Panc1 (cell line): Measurements from ENCODE around the gene EPHX1. TPM values are rescaled to one million over a fixed set of nuclear protein-coding genes. Genes with fewer than 3 reads are reported as not detected.

Source experiments
- ATAC-seq: fragments of 200-7000 bp; cut with Tn5 transposase; 2 replicates; pipeline ENCODE4 v1.9.1; 2020; ENCODE audit warnings: mild to moderate bottlenecking, moderate library complexity
- BruUV-seq: library from RNA; stranded (reverse); fragments of 400-500 nt; replicated peaks from 2 replicates; lab custom pipeline; 2021; lab: Mats Ljungman, UMichigan
- CTCF ChIA-PET: fragments of 300-600 bp; sonication (Branson Sonifier 250); formaldehyde crosslinking; loops from one replicate; lab custom pipeline; 2022; ENCODE audit warnings: antibody characterized with exemption; lab: Charles Lee
- POLR2A ChIA-PET: fragments of 300-600 bp; sonication (Branson Sonifier 250); formaldehyde crosslinking; loops from one replicate; lab custom pipeline; 2022; ENCODE audit warnings: antibody characterized with exemption; lab: Charles Lee
- DNase-seq: peaks from one replicate; pipeline ENCODE4 v3.0.0-alpha.2; 2010; ENCODE audit warnings: low read depth, low spot score
- H3K27ac ChIP-seq: 2 replicates; pipeline ENCODE4 v1.5.1; 2011; ENCODE audit warnings: mild to moderate bottlenecking, low read length, inconsistent platforms
- H3K27me3 ChIP-seq: fragments of 200-500 bp; sonication (Bioruptor generic); 2 replicates; pipeline ENCODE4 v1.6.0; 2014; ENCODE audit warnings: low read length, inconsistent platforms; ENCODE audit not compliant: control insufficient read depth, insufficient read depth
- H3K36me3 ChIP-seq: fragments of 200-500 bp; sonication (Bioruptor generic); 2 replicates; pipeline ENCODE4 v1.5.1; 2014; ENCODE audit warnings: inconsistent platforms, mild to moderate bottlenecking, low read length, moderate library complexity; ENCODE audit not compliant: control insufficient read depth, insufficient read depth
- H3K4me1 ChIP-seq: 2 replicates; pipeline ENCODE4 v1.5.1; 2011; ENCODE audit warnings: inconsistent platforms, mild to moderate bottlenecking, low read length, moderate library complexity; ENCODE audit not compliant: control insufficient read depth, insufficient read depth
- H3K4me3 ChIP-seq, 2 experiments: 2 replicates each; pipeline ENCODE4 v1.5.1; 2011 to 2012; ENCODE audit warnings: low read depth in 2 of 2, low read length in 2 of 2, mild to moderate bottlenecking in 2 of 2, inconsistent platforms in 1 of 2, moderate library complexity in 1 of 2
- H3K9me3 ChIP-seq: fragments of 200-500 bp; sonication (Bioruptor generic); 2 replicates; pipeline ENCODE4 v1.5.1; 2014; ENCODE audit warnings: low read depth, mild to moderate bottlenecking, inconsistent platforms, low read length, moderate library complexity; ENCODE audit not compliant: control insufficient read depth, insufficient read depth
- POLR2AphosphoS5 ChIP-seq: IDR thresholded peaks from 2 replicates; pipeline ENCODE4 v1.6.1; 2012; ENCODE audit warnings: mild to moderate bottlenecking, low read depth, low read length, moderate library complexity
- SIN3A ChIP-seq: IDR thresholded peaks from 2 replicates; pipeline ENCODE4 v1.6.1; 2012; ENCODE audit warnings: low read depth, mild to moderate bottlenecking, low read length, moderate library complexity, borderline replicate concordance; ENCODE audit not compliant: insufficient read depth
- TCF7L2 ChIP-seq: IDR thresholded peaks from 2 replicates; pipeline ENCODE4 v1.6.1; 2011; ENCODE audit warnings: mild to moderate bottlenecking, low read depth, low read length, inconsistent platforms
- in situ Hi-C: cut with HindIII; loops from 2 replicates; pipeline ENCODE4 v1.10.0; 2016; ENCODE audit warnings: low sequenced_read_pairs, low pct_unique_long_range_greater_than_20kb
- intact Hi-C: fragments of 100-400 bp; cut with micrococcal nuclease; formaldehyde crosslinking; loops from one replicate; pipeline ENCODE4 v1.10.0; 2022; ENCODE audit not compliant: unreplicated experiment
- total RNA-seq: library from RNA; stranded (reverse); gene quantifications from one replicate; pipeline ENCODE4 v1.2.1, GENCODE V29; 2021; ENCODE audit not compliant: unreplicated experiment
- TF ChIP-seq, protein P1 (sequence below), 2 experiments: IDR thresholded peaks; 2 replicates each; pipeline ENCODE4 v1.6.1; 2011 to 2012; ENCODE audit warnings: low read depth in 2 of 2, control low read depth in 1 of 2, low read length in 1 of 2, mild to moderate bottlenecking in 1 of 2, moderate library complexity in 1 of 2; ENCODE audit not compliant: insufficient read depth in 1 of 2
- TF ChIP-seq, protein P2 (sequence below): fragments of 450-650 bp; IDR thresholded peaks from 2 replicates; pipeline ENCODE4 v1.5.1; 2017; ENCODE audit warnings: mild to moderate bottlenecking

EPHX1 gene
- total RNA-seq, 1 experiment from 2014 or later = 76.4 TPM

DNA sequence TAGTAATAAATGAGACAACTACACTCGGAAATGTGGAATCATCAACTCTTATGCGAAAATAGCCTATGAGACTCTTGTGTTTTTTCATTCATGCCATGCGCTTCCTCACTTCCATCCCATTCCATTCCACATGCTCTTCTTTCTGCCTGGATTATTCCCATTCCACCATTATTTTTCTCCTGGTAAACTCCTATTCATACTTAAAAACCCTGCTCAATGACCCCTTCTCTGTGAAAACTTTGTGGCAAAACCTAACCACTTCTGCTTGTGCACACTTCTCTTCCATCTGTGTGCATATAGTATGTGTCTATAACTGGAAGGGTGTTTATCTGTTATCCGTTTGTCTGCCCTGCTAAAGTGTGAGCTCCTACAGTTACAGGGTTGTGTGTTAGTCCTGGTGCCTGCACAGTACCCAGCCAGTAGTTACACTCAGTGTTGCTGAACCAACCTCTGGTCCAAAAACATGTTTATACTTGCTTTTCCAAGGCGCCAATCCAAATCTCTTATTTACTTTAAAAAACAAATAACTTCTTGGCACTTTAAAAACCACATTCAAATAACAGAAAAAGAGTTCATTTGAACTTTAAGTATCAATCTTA is 10.7 kb downstream of the EPHX1 start:
- no peak for ATAC-seq
- intact Hi-C loops (no loop called here), in situ Hi-C loops (no loop called here)
- no peaks in the 10 kb centered on the region for H3K36me3 ChIP-seq
- no peak overlapping the region for H3K4me3 ChIP-seq
- CTCF ChIA-PET = interaction anchor here (0.6 kb wide), 1 partner anchor 50 kb away, joined by 3 read pairs; no protein-coding TSS in a partner anchor
- H3K27me3 ChIP-seq = no peaks in the 10 kb centered on the region
- POLR2A ChIA-PET = no interaction called here
- BruUV-seq = no TSS peak
- no peak for DNase-seq
- TF ChIP-seq TCF7L2 (no peak), SIN3A (no peak), POLR2AphosphoS5 (no peak)
- TF ChIP-seq, protein P1, sequence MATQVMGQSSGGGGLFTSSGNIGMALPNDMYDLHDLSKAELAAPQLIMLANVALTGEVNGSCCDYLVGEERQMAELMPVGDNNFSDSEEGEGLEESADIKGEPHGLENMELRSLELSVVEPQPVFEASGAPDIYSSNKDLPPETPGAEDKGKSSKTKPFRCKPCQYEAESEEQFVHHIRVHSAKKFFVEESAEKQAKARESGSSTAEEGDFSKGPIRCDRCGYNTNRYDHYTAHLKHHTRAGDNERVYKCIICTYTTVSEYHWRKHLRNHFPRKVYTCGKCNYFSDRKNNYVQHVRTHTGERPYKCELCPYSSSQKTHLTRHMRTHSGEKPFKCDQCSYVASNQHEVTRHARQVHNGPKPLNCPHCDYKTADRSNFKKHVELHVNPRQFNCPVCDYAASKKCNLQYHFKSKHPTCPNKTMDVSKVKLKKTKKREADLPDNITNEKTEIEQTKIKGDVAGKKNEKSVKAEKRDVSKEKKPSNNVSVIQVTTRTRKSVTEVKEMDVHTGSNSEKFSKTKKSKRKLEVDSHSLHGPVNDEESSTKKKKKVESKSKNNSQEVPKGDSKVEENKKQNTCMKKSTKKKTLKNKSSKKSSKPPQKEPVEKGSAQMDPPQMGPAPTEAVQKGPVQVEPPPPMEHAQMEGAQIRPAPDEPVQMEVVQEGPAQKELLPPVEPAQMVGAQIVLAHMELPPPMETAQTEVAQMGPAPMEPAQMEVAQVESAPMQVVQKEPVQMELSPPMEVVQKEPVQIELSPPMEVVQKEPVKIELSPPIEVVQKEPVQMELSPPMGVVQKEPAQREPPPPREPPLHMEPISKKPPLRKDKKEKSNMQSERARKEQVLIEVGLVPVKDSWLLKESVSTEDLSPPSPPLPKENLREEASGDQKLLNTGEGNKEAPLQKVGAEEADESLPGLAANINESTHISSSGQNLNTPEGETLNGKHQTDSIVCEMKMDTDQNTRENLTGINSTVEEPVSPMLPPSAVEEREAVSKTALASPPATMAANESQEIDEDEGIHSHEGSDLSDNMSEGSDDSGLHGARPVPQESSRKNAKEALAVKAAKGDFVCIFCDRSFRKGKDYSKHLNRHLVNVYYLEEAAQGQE (IDR thresholded peaks at IDR 0.05; ENCODE audit: insufficient read depth in 1 of 2, low read depth in 2 of 2, low read length in 1 of 2) = no peak
- TF ChIP-seq, protein P2, sequence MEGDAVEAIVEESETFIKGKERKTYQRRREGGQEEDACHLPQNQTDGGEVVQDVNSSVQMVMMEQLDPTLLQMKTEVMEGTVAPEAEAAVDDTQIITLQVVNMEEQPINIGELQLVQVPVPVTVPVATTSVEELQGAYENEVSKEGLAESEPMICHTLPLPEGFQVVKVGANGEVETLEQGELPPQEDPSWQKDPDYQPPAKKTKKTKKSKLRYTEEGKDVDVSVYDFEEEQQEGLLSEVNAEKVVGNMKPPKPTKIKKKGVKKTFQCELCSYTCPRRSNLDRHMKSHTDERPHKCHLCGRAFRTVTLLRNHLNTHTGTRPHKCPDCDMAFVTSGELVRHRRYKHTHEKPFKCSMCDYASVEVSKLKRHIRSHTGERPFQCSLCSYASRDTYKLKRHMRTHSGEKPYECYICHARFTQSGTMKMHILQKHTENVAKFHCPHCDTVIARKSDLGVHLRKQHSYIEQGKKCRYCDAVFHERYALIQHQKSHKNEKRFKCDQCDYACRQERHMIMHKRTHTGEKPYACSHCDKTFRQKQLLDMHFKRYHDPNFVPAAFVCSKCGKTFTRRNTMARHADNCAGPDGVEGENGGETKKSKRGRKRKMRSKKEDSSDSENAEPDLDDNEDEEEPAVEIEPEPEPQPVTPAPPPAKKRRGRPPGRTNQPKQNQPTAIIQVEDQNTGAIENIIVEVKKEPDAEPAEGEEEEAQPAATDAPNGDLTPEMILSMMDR = no peak
- H3K4me1 ChIP-seq = peaks cover 29% of the 10 kb centered on the region
- peak overlapping the region; percentile 31; the same call in 1 of the 2 replicates for H3K27ac ChIP-seq
- no peaks in the 10 kb centered on the region for H3K9me3 ChIP-seq

DNA sequence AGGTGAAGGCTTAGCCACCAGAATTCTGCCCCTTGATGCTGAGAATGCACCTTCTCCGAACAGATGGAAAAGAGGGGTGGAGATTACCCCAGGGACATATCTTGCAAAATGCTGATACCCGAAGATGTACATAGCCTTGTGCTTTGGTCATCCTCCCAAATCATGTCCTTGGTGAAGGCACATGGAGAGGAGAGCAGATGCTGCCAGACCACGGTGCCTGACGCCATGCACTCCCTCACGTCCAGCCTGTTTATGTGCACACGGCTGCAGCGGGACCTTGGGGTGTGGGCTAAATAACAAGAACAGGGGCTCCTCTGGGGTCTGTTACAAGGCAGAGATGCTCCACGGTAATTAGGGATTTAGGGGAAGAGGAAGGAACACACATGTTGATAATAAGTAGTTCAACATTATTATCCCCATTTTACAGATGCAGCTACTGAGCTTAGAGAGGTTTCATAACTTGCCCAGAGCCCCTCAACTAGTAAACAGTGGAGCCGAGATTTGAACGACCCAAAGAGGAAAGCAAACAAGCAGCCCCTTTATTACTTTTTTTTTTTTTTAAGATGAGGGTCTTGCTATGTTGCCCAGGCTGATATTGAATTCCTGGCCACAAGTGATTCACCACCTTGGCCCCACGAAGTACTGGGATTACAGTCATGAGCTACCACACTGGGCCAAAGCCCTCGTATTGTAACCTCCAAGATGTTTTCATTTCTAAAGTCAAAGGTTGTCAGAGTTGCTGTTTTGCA is 12.9 kb downstream of the EPHX1 start:
- H3K9me3 ChIP-seq = no peaks in the 10 kb centered on the region
- no peak overlapping the region for H3K4me3 ChIP-seq
- H3K27me3 ChIP-seq = no peaks in the 10 kb centered on the region
- no peak overlapping the region for H3K27ac ChIP-seq
- in situ Hi-C loops = no loop called here
- H3K4me1 ChIP-seq = peaks cover 14% of the 10 kb centered on the region
- no TSS peak for BruUV-seq
- intact Hi-C loops = no loop called here
- no peak for TF ChIP-seq POLR2AphosphoS5
- TF ChIP-seq, protein P2 = no peak
- TF ChIP-seq, protein P1 (IDR thresholded peaks at IDR 0.05; ENCODE audit: insufficient read depth in 1 of 2, low read depth in 2 of 2, low read length in 1 of 2) = no peak
- TF ChIP-seq SIN3A = no peak
- no peak for TF ChIP-seq TCF7L2
- H3K36me3 ChIP-seq = no peaks in the 10 kb centered on the region
- CTCF ChIA-PET = no interaction called here
- ATAC-seq (no peak), DNase-seq (no peak)
- POLR2A ChIA-PET = interaction anchor here (0.7 kb wide), 1 partner anchor 101 kb away, joined by 5 read pairs; the partner anchor contains the start of gene PYCR2
